Measurements from ENCODE around the gene PMF1. TPM values are rescaled to one million over a fixed set of nuclear protein-coding genes. Genes with fewer than 3 reads are reported as not detected.

Gene PMF1
- polyA plus RNA-seq, 3 donors: 79.5 to 96.1 (median 93.1) TPM

- peak; percentile 91 to 99 (median 98) for DNase-seq (ENCODE audit: extremely low read depth in 1 of 11, low read depth in 9 of 11, low spot score in 4 of 11)
Observed at GRCh38 chr1:156282479-156283222, 69.8 kb downstream of the PMF1 start, which contains the start of gene SMG5. SMG5 (minus strand) TSS chr1:156282825; CDS start chr1:156282680, 145 bp downstream.

DNA sequence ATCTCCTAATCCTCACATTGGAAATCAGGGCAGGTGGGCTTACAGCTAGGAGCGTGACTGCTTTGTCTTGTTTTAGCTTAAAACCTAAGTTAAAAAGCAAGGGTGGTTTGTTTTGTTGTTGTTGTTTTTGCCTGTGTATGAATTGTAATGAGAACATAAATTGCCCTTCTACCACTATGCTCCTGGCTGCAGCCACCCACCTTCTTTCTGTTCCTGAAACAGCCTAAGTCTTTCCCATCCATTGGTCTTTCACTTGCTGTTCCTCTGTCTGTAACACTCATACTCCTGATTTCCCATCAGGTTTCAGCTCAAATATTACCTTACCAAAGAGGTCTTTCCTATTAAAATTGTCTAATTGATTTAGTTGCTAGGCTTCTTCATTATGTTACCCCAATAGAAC lies 70.7 kb downstream of the PMF1 start:
- DNase-seq (ENCODE audit: extremely low read depth in 1 of 11, low read depth in 9 of 11, low spot score in 4 of 11): no peak

DNA sequence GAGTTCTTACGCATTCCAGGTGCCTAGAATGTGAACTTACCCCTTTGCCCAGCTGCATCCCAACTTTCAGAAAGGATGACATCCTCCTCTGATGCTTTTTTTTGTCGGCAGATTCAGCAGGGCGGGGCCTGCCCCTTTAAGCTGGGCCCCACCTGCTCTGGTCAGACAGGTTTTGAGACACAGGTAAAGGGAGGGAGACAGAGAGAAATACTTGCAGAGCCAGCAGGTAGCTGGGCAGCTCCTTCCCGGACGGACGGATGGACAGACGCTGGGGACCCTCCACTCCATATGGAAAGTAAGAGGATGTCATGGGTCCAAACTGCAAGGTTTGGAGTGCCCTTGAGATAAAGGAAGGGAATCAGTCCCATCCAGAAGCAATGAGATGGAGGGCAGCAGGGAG lies 71.3 kb downstream of the PMF1 start, which contains the start of gene TMEM79:
TMEM79 (plus strand) TSS at position 214 of the 400 bp plus-strand sequence. CDS start 902 bp downstream, outside the sequence.
- no peak for DNase-seq (ENCODE audit: extremely low read depth in 1 of 11, low read depth in 9 of 11, low spot score in 4 of 11)

DNA sequence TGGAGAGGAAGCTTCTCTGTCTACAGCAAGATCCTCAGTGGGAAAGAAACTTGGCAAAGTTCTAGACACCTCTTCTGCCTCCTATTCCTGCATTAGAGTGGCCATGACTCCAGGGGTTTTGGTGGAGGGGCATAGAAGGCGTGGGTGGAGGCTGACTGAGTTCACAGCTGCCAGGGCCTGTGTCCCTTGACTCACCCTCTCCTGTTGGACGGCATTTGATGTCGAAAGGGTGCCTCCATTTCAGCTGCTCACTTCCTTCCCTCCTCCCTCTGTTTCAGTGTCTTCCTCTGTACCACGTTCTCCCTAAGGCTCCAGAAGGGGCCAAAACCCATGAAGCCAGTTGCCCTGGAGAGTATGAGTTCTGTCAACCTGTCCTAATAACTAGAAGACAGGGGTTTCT lies 72.0 kb downstream of the PMF1 start:
- no peak for DNase-seq (ENCODE audit: extremely low read depth in 1 of 11, low read depth in 9 of 11, low spot score in 4 of 11)

GRCh38 chr1:156285437-156285836 lies 72.6 kb downstream of the PMF1 start:
- no peak for DNase-seq (ENCODE audit: extremely low read depth in 1 of 11, low read depth in 9 of 11, low spot score in 4 of 11)

- no peak for DNase-seq (ENCODE audit: extremely low read depth in 1 of 11, low read depth in 9 of 11, low spot score in 4 of 11)
Observed at GRCh38 chr1:156286061-156286460, 73.3 kb downstream of the PMF1 start.

Other genes starting within 250 kb of the PMF1 start
- gene ARHGEF2, start 234.5 kb upstream of the PMF1 start, polyA plus RNA-seq (ENCODE audit: insufficient read length in 3 of 3): 10 to 100 TPM; 75.4 to 82.0 (median 77.6) TPM
- 100 to 1,000 TPM; 351 to 415 (median 404) TPM for gene SSR2, start 192.1 kb upstream of the PMF1 start, polyA plus RNA-seq (ENCODE audit: insufficient read length in 3 of 3)
- 10 to 100 TPM; 53.3 to 57.8 (median 53.7) TPM for gene UBQLN4, start 159.2 kb upstream of the PMF1 start, polyA plus RNA-seq (ENCODE audit: insufficient read length in 3 of 3)
- gene LAMTOR2, start 158.2 kb upstream of the PMF1 start, polyA plus RNA-seq (ENCODE audit: insufficient read length in 3 of 3): 10 to 100 TPM; 51.4 to 65.5 (median 58.1) TPM
- 10 to 100 TPM; 46.2 to 67.0 (median 47.6) TPM for gene RAB25, start 151.8 kb upstream of the PMF1 start, polyA plus RNA-seq (ENCODE audit: insufficient read length in 3 of 3)
- gene MEX3A, start 130.5 kb upstream of the PMF1 start, polyA plus RNA-seq (ENCODE audit: insufficient read length in 3 of 3): 10 to 100 TPM; 42.4 to 54.4 (median 48.0) TPM
- 100 to 1,000 TPM in 1 of 3 donors, 10 to 100 TPM in 2; 67.7 to 140 (median 93.9) TPM for gene LMNA, start 98.3 kb upstream of the PMF1 start, polyA plus RNA-seq (ENCODE audit: insufficient read length in 3 of 3)
- gene SEMA4A, start 59.4 kb upstream of the PMF1 start, polyA plus RNA-seq (ENCODE audit: insufficient read length in 3 of 3): 10 to 100 TPM; 16.6 to 27.8 (median 18.4) TPM
- gene SLC25A44, start 18.9 kb upstream of the PMF1 start, polyA plus RNA-seq (ENCODE audit: insufficient read length in 3 of 3): 10 to 100 TPM; 26.1 to 36.0 (median 32.3) TPM
- 1 to 10 TPM; 2.1 to 6.7 (median 2.3) TPM for gene BGLAP, start 29.2 kb downstream of the PMF1 start, polyA plus RNA-seq (ENCODE audit: insufficient read length in 3 of 3)
- 1 to 10 TPM; 4.3 to 7.0 (median 5.1) TPM for gene PAQR6, start 35.0 kb downstream of the PMF1 start, polyA plus RNA-seq (ENCODE audit: insufficient read length in 3 of 3)
- gene SMG5, start 69.8 kb downstream of the PMF1 start, polyA plus RNA-seq (ENCODE audit: insufficient read length in 3 of 3): 10 to 100 TPM; 53.7 to 67.6 (median 66.5) TPM
- 1 to 10 TPM; 5.8 to 6.6 (median 6.5) TPM for gene TMEM79, start 71.3 kb downstream of the PMF1 start, polyA plus RNA-seq (ENCODE audit: insufficient read length in 3 of 3)
- 10 to 100 TPM; 52.1 to 71.2 (median 64.5) TPM for gene GLMP, start 82.7 kb downstream of the PMF1 start, polyA plus RNA-seq (ENCODE audit: insufficient read length in 3 of 3)
- gene VHLL, start 86.3 kb downstream of the PMF1 start, polyA plus RNA-seq (ENCODE audit: insufficient read length in 3 of 3): not detected
- 100 to 1,000 TPM; 300 to 385 (median 351) TPM for gene CCT3, start 125.3 kb downstream of the PMF1 start, polyA plus RNA-seq (ENCODE audit: insufficient read length in 3 of 3)
- gene TSACC, start 125.5 kb downstream of the PMF1 start, polyA plus RNA-seq (ENCODE audit: insufficient read length in 3 of 3): 1 to 10 TPM in 1 of 3 donors, under 1 TPM in 2; 0.78 to 2.3 (median 0.82) TPM
- 10 to 100 TPM in 2 of 3 donors, 1 to 10 TPM in 1; 9.3 to 18.3 (median 11.8) TPM for gene RHBG, start 156.2 kb downstream of the PMF1 start, polyA plus RNA-seq (ENCODE audit: insufficient read length in 3 of 3)

All from renal cortex interstitium (tissue), 11 donors.